ENCODE data around the gene PCSK9.

PCSK9 gene

GRCh38 chr1:54993140-54993539, 46.2 kb upstream of the PCSK9 start:
- Histone ChIP-seq H3K27me3 (ENCODE audit: low read depth, low read length) (peaks cover 12% of the 10 kb centered on the region; the same call in 1 of the 2 replicates), H3K9ac (ENCODE audit: low read length) (no peak overlapping the region), H3K27ac (ENCODE audit: low read length) (no peak overlapping the region), H4K20me1 (ENCODE audit: insufficient read depth, low read length) (no peaks in the 10 kb centered on the region), H3K4me2 (ENCODE audit: low read length) (no peak overlapping the region), H3K4me1 (ENCODE audit: low read length) (0 out of 2 replicates have a peak, but pooled peaks cover 3% of the 10 kb centered on the region), H3K4me3 (ENCODE audit: low read length) (no peak overlapping the region), H3K79me2 (ENCODE audit: low read length) (no peaks in the 10 kb centered on the region), H2AFZ (ENCODE audit: low read depth, low read length) (no peak overlapping the region), H3K9me3 (ENCODE audit: insufficient read depth, low read length) (no peaks in the 10 kb centered on the region), H3K36me3 (replicated peaks; ENCODE audit: low read depth, low read length) (no peaks in the 10 kb centered on the region)
- TF ChIP-seq CTCF (IDR thresholded peaks at IDR 0.05; ENCODE audit: low read depth, low read length) (no peak), EZH2phosphoT487 (IDR thresholded peaks at IDR 0.05; ENCODE audit: low read depth) (no peak)

- no peak overlapping the region for H3K9ac ChIP-seq (ENCODE audit: low read length)
- peaks cover 12% of the 10 kb centered on the region; the same call in 1 of the 2 replicates for H3K27me3 ChIP-seq (ENCODE audit: low read depth, low read length)
- no peak overlapping the region for H3K4me2 ChIP-seq (ENCODE audit: low read length)
- H2AFZ ChIP-seq (ENCODE audit: low read depth, low read length): no peak overlapping the region
- 0 out of 2 replicates have a peak, but pooled peaks cover 3% of the 10 kb centered on the region for H3K4me1 ChIP-seq (ENCODE audit: low read length)
- H3K79me2 ChIP-seq (ENCODE audit: low read length): no peaks in the 10 kb centered on the region
- no peak overlapping the region for H3K27ac ChIP-seq (ENCODE audit: low read length)
- H4K20me1 ChIP-seq (ENCODE audit: insufficient read depth, low read length): no peaks in the 10 kb centered on the region
- no peak overlapping the region for H3K4me3 ChIP-seq (ENCODE audit: low read length)
- H3K9me3 ChIP-seq (ENCODE audit: insufficient read depth, low read length): no peaks in the 10 kb centered on the region
- TF ChIP-seq CTCF (IDR thresholded peaks at IDR 0.05; ENCODE audit: low read depth, low read length) (no peak), EZH2phosphoT487 (IDR thresholded peaks at IDR 0.05; ENCODE audit: low read depth) (no peak)
- H3K36me3 ChIP-seq (replicated peaks; ENCODE audit: low read depth, low read length): no peaks in the 10 kb centered on the region
Observed at GRCh38 chr1:54994355-54994990, 44.9 kb upstream of the PCSK9 start.

GRCh38 chr1:54995013-54995760, 44.2 kb upstream of the PCSK9 start:
- H3K9ac ChIP-seq (ENCODE audit: low read length): no peak overlapping the region
- H3K27me3 ChIP-seq (ENCODE audit: low read depth, low read length): peaks cover 12% of the 10 kb centered on the region; the same call in 1 of the 2 replicates
- no peak for TF ChIP-seq EZH2phosphoT487 (IDR thresholded peaks at IDR 0.05; ENCODE audit: low read depth)
- no peak for TF ChIP-seq CTCF (IDR thresholded peaks at IDR 0.05; ENCODE audit: low read depth, low read length)
- no peak overlapping the region for H3K4me3 ChIP-seq (ENCODE audit: low read length)
- H3K27ac ChIP-seq (ENCODE audit: low read length): no peak overlapping the region
- H3K36me3 ChIP-seq (replicated peaks; ENCODE audit: low read depth, low read length): no peaks in the 10 kb centered on the region
- H2AFZ ChIP-seq (ENCODE audit: low read depth, low read length): no peak overlapping the region
- no peaks in the 10 kb centered on the region for H4K20me1 ChIP-seq (ENCODE audit: insufficient read depth, low read length)
- H3K4me1 ChIP-seq (ENCODE audit: low read length): 0 out of 2 replicates have a peak, but pooled peaks cover 3% of the 10 kb centered on the region
- no peak overlapping the region for H3K4me2 ChIP-seq (ENCODE audit: low read length)
- no peaks in the 10 kb centered on the region for H3K79me2 ChIP-seq (ENCODE audit: low read length)
- H3K9me3 ChIP-seq (ENCODE audit: insufficient read depth, low read length): no peaks in the 10 kb centered on the region

- no peaks in the 10 kb centered on the region for H3K36me3 ChIP-seq (replicated peaks; ENCODE audit: low read depth, low read length)
- H3K9me3 ChIP-seq (ENCODE audit: insufficient read depth, low read length): no peaks in the 10 kb centered on the region
- 0 out of 2 replicates have a peak overlapping the region, but pooled peaks have one; percentile 46 for H3K4me3 ChIP-seq (ENCODE audit: low read length)
- H3K4me2 ChIP-seq (ENCODE audit: low read length): peak overlapping the region; percentile 79
- no peaks in the 10 kb centered on the region for H3K79me2 ChIP-seq (ENCODE audit: low read length)
- H3K9ac ChIP-seq (ENCODE audit: low read length): no peak overlapping the region
- no peaks in the 10 kb centered on the region for H4K20me1 ChIP-seq (ENCODE audit: insufficient read depth, low read length)
- H2AFZ ChIP-seq (ENCODE audit: low read depth, low read length): no peak overlapping the region; the same call in 1 of the 2 replicates
- H3K4me1 ChIP-seq (ENCODE audit: low read length): 0 out of 2 replicates have a peak, but pooled peaks cover 3% of the 10 kb centered on the region
- peaks cover 12% of the 10 kb centered on the region; the same call in 1 of the 2 replicates for H3K27me3 ChIP-seq (ENCODE audit: low read depth, low read length)
- no peak overlapping the region for H3K27ac ChIP-seq (ENCODE audit: low read length)
- TF ChIP-seq EZH2phosphoT487 (IDR thresholded peaks at IDR 0.05; ENCODE audit: low read depth): no peak
- TF ChIP-seq CTCF (IDR thresholded peaks at IDR 0.05; ENCODE audit: low read depth, low read length): no peak
Observed at GRCh38 chr1:54995835-54996234, 43.5 kb upstream of the PCSK9 start.

Data from OCI-LY3 (cell line).